Activated T-helper 1 cell treated with anti-CD3 and anti-CD28 coated beads, Interleukin-2, amount 50 U/mL, for 16 hours (primary cell): ENCODE results near the gene CAPNS2.
"Not testable (repeated sequence)": the region's sequence is repeated elsewhere in the genome, so short reads cannot be mapped to it uniquely, and the experiment has no call there.

ENCODE experiments used
- DNase-seq, 2 donors: peaks; one replicate each; pipeline ENCODE4 v3.0.0-alpha.2; 2020; ENCODE audit warnings: low read depth in 1 of 2, low spot score in 1 of 2

CAPNS2 gene

DNA sequence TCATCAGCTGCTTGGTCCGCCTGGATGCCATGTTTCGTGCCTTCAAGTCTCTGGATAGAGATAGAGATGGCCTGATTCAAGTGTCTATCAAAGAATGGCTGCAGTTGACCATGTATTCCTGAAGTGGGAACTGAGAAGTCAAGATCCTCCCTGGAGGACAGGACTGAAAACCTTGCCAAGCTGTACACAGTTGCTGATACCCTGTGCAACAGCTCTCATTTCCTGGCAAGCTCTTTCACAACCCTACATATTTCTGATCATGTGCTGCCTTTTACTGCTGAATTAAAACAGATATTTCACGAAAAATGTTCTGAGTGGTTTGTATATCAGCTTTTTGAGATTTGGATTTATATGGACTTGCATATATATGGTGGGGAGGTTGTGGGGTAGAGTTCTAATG is 898 bp downstream of the CAPNS2 start:
- DNase-seq = no peak

DNA sequence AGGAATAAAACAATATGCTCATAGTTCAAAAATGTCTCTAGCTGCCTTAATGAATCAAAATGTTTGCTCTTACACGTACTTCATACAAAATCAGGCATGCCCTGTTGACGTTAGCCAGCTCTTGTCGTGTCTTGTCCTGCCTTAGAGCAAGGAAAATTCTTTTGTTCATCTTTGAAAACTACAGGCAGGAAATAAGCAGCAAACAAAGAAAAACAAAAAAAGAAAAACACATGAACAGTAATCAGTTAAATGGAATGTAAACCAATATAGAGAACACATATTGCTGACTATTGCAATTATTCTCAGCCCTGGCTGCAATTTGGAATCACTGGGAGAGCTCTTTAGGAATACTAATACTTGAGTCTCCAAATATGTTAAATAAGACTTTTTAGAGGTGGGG is 1.7 kb downstream of the CAPNS2 start:
- DNase-seq = no peak

DNA sequence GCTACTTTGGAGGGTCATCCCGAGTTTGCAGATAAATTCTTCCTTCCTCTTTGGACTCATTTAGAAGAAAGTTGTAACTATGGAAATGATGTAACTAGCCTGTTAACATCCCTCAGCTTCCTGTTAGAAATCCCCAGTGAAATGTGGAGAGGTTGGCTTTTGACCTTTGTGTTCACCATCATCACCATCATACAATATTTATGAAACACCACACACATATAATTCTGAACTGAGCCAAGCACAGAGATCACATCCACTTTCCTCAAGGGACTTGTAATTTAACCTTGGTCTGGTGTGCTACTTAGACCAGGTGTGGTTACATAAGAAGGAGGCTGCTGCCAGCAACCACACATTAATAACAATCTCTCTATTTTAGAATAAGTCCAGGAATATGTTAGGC is 2.5 kb downstream of the CAPNS2 start:
- no peak for DNase-seq

DNA sequence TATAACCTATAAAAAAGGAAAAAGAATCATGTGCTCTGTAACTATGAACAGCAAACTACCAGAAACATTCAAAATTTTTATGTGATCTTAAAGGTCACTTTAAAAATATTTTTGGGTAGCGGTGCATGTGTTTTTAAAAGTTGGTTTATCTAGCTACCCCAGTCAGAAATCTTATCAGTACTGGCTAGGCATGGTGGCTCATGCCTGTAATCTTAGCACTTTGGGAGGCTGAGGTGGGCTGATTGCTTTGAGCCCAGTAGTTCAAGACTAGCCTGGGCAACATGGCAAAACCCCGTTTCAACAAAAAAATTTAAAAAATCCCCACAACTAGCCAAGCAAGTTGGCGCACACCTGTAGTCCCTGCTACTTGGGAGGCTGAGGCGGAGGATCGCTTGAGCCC is 3.7 kb downstream of the CAPNS2 start:
- no peak for DNase-seq

DNA sequence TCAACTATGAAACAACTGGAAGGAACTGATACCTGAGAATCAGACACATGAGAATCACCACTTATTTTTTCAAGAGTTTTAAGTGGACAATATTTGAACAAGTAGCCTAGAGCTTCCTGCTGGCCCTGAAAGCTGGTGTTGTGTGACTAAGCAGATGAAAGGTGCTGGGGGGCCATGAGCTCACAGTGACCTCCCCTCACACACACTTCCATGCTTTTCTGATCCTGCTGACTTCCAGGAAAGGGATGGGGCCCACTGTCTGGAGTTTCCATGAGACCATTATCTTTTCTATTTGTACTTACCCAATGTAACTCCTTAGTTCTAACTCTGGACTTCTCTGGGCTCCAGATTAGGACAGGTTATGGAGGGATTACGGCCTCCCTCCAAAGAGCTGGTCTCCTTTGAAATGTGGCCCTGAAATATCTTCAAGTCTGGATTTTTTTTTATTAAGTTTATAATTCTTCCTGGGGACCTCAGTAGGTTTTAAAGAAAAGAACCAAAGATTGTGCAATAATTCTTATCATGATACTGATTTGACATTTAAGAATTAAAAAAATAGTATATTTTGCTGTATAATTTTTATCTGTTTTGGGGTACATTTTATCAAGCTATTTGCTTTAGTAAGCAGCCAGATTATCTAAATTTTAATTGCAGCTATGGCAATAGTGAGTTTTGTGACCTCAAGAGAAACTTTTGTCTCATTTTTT is 4.9 kb downstream of the CAPNS2 start:
- DNase-seq = no peak

DNA sequence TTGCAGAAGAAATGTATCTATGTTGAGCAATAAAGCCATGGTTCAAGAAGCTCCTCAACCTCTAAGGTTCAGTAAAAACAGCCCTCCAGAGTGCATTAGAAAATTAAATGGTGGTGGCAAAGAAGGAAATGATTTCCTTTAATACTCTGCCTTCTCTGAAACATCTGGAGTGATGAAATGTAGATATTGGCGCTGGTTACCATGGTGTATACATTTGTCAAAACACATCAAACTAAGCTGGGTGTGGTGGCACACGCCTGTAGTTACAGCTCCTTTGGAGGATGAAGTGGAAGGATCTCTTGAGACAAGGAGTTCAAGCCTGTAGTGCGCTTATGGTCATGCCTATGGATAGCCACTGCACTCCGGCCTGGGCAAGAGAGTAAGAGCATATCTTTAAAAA is 6.0 kb downstream of the CAPNS2 start:
- DNase-seq = no peak

DNA sequence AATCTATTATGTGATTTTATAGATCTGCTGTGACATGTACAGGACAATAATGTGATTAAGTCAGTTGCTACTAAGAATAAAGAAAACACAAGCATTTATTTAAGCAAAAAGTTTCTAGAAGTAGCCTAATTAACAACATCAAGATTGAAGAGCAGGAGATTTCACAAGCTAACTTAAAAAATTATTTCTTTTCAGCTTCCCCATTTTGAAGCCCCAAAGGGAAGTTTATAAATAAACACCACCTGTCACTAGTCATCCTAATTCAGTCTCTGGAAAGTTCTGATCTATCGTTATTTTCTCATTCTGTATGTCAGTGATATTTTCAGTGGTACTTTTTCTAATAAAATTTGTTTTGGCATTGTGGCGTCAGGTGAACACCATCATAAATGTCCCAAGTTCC is 8.3 kb downstream of the CAPNS2 start:
- no peak for DNase-seq

DNA sequence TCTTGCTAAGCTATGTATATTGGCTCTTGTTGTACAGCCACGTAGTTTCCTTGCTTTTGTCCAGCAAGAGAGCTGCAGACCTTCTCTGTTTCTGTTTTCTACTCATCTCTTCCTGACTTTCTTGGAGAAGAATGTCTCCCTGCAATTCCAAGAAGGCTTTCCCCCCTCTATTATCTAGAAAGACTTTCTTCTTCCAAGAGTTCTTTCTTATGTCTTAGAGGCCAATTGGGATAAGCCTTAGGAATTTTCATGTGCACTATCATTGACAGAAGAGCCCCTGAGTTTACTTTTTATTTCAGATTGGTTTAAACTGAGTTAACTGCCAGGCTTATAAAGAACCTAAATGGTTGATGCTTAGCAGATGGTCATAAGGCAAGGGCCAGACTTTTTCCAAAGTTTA is 9.0 kb downstream of the CAPNS2 start:
- DNase-seq = no peak

DNA sequence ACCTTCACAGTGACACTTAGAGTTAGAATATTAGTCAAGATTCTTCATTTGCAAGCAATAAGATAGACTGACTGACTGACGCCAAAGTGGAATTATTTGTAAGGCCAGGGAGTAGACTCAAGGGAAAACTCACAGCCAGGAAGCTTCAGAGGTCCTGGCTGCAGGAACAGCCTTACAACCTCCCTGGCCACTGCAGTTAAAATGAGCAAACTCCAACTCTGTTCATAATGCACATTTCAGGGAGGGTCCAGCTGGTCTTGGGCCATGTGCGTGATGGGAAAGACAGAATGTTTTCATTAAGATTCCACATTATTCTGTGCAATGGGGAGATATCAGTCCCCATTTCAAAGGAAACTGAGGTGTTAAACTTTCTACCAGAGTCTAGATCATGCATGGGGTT is 9.9 kb downstream of the CAPNS2 start:
- DNase-seq = no peak

DNA sequence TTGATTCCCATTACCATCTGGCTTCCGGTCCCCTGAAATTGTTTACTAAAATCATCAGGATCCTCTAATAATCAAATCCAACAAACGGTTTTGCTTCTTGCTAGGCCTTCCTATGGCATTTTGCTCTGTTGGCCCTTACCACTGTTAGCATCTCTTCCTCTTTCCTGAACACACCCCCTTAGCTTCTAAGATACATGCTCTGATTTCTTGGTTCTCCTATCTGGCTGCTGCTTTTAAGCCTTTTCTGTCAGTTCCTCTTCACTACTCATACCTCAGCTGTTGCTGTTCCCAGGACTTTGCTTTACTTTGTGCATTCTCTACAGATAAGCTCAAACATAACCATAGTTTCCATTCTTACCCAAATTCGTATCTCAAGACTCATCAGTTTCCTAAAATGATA is 11.4 kb downstream of the CAPNS2 start:
- no peak for DNase-seq

DNA sequence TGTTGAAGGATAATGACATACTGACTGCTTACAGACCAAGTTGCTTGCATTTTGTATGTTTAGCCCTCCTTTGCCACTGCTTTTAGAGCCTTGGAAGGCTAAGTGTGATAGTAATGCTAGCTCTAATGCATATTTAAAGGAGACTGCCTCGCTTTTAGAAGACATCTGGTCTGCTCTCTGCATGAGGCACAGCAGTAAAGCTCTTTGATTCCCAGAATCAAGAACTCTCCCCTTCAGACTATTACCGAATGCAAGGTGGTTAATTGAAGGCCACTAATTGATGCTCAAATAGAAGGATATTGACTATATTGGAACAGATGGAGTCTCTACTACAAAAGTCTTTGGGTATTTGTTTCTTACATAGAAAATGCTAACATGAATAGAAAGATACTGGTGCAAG is 19.1 kb downstream of the CAPNS2 start:
- DNase-seq = no peak

DNA sequence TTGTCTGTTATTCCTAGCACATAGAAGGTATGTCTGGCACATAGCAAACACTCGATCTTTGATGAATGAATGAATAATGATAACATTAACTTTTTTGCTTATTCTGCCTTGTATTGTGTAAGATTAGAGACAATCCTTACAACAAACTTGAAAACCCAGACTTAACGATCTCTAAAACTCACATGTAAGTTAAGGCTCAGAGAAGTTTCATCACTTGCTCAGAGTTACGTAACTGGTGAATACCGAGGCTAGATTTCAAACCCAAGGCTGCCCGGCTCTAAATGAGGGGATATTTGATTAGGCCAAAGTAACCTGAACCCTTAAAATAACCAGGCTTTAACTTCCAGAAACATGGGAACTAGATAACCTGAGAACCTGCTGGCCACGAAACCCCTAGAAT is 22.3 kb downstream of the CAPNS2 start:
- DNase-seq = no peak

DNA sequence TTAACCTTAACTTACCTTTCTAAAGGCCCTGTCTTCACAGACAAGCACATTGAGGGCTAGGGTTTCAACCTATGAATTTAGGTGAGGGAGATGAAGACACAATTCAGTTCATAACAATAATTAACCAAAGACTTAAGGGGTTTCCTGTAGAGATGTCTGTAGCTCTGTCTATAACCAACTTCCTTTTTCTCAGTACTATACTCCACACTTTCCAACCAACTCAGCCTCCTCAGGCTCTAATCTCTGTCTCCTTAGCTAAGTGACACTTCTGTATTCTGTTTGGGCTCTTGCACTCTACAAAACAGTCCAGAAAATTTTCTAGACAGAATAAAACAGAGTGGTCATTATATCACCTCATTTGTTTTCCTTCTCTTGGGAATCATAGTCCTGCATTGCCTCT is 25.8 kb downstream of the CAPNS2 start:
- DNase-seq = no peak

DNA sequence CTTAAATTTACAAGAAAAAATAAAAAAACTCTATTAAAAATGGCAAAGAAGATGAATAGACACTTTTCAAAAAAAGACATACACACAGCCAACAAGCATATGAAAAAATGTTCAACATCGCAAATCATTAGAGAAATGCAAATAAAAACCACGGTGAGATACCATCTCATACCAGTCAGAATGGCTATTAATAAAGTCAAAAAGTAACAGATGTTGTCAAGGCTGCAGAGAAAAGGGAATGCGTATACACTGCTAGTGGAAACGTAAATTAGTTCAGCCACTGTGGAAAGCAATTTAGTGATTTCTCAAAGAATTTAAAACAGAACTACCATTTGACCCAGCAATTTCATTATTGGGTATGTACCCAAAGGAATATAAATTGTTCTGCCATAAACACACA is 31.4 kb downstream of the CAPNS2 start:
- no peak for DNase-seq

DNA sequence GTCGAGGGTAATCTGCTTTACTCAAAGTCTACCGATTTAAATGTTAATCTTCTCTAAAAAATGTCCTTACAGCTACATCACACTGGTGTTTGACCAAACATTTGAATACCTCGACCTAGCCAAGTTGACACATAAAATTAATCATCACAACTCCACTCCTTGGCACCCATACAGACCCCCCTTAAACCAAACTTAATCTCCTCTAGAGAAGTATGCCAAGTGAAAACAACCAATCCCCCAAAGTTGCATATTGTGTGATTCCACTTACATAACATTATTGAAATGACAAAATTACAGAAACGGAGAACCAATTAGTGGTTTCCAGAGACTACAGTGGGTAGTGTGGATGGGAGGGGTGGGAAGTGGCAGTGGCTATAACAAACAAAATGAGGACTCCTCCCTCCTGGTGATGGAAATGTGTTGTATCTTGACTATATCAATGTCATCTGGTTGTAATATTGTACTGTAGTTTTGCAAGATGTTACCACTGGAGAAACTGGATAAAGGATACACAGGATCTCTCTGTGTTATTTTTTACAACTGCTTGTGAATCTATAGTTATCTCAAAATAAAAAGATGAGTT is 39.4 kb downstream of the CAPNS2 start:
- DNase-seq = no peak

DNA sequence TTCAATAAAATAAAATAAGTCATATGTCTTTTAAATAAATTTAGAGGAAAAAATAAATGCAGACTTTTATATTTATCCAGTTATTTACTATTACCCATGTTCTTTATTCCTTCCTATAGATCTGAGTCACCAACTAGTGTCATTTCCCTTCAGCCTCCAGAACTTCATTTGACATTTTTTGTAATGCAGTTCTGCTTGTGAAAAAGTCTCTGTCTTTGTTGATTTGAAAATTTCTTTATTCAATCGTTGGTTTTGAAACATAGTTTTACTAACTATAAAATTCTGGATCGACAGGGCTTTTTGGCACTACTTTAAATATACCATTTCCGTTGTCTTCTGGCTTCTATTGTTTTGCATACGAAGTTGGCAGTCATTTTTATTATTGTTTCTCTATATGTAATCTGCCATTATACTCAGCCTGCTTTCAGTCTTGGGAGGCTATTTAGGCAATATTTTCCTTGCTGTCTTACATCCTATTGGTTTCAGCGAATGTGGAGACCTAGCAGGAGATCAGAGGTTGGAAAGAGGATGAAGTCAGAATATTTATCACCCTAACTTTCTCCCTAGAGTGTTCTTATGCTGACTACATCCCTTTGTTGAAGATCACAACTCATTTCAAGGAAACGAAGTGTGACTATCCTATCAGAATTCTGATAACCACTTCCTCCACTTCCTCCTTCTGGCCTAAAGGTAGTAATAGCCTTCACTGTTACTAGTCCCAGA is 47.3 kb downstream of the CAPNS2 start:
- DNase-seq = no peak

DNA sequence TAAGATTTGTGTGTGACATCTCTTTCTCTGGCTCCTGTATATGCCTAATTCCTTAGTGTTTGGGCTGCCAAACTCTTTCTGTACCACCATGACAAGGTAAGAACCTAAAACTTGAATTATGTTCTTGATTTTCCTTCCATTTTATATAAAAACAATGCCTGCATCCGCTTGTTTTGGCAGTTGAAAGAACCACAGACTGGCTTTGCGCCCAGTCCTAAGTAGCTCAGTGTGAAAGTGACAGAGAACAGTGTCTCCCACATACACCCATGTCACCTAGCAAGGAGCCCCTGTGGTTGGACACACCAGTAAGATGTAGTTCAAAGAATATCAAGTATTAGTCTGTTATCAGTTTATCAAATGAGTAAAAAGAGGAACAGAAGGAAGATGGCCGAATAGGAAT is 48.6 kb downstream of the CAPNS2 start:
- no peak for DNase-seq

DNA sequence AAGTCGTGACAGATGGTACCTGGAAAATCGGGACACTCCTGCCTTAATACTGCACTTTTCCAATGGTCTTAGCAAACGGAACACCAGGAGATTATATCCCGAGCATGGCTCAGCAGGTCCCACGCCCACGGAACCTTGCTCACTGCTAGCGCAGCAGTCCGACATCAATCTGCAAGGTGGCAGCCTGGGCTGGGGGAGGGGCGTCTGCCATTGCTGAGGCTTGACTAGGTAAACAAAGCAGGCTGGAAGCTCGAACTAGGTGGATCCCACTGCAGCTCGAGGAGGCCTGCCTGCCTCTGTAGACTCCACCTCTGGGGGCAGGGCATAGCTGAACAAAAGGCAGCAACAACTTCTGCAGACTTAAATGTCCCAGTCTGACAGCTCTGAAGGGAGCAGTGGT is 49.2 kb downstream of the CAPNS2 start:
- DNase-seq = not testable (repeated sequence)
